VCaP (cell line): Measurements from ENCODE around the gene FBXO21.
A peak's percentile ranks its signal among the peaks of the same experiment; 100 is the strongest.

Source experiments
- H3K27ac ChIP-seq: fragments of 450-650 bp; 2 replicates; pipeline ENCODE4 v1.5.1; 2017
- TF ChIP-seq, protein P1 (sequence below): fragments of 450-650 bp; conservative IDR thresholded peaks from 2 replicates; pipeline ENCODE4 v1.5.1; 2017; ENCODE audit warnings: mild to moderate bottlenecking, moderate library complexity

Gene FBXO21

DNA sequence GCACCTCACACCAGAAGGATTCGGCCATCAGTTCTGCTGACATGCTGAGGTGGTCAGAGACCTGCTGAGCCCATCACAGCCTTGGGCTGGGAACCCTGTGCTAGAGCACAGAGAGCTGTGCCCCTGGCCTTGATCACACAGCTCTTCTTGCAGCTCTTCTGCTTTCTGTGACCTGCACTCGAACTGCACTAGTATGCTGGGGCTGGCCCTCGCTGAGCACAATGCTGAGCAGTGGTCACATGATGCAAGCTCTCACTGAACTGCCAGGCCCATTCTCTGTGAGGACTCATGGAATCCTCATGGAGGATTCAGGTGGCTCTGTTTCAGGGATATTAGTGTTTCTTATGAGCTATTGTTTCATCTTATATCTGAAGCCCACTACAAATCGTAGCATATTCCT, 22.5 kb downstream of the FBXO21 start:
- TF ChIP-seq, protein P1, sequence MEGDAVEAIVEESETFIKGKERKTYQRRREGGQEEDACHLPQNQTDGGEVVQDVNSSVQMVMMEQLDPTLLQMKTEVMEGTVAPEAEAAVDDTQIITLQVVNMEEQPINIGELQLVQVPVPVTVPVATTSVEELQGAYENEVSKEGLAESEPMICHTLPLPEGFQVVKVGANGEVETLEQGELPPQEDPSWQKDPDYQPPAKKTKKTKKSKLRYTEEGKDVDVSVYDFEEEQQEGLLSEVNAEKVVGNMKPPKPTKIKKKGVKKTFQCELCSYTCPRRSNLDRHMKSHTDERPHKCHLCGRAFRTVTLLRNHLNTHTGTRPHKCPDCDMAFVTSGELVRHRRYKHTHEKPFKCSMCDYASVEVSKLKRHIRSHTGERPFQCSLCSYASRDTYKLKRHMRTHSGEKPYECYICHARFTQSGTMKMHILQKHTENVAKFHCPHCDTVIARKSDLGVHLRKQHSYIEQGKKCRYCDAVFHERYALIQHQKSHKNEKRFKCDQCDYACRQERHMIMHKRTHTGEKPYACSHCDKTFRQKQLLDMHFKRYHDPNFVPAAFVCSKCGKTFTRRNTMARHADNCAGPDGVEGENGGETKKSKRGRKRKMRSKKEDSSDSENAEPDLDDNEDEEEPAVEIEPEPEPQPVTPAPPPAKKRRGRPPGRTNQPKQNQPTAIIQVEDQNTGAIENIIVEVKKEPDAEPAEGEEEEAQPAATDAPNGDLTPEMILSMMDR, result no peak
- H3K27ac ChIP-seq, result peak overlapping the region; percentile 77; the same call in 1 of the 2 replicates

DNA sequence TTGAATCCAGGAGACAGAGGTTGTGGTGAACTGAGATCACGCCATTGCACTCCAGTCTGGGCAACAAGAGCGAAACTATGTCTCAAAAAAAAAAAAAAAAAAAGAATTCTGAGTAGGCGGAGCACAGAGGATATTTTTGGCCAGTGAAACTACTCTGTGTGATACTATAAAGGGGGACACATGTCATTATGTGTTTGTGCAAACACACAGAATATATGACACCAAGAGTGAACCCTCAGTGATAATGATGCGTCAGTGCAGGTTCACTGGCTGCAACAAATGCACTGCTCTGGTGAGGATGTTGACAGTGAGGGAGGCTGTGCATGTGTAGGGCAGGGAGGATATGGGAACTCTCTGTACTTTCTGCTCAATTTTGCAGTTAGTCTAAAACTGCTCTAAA, 24.2 kb downstream of the FBXO21 start:
- H3K27ac ChIP-seq, result peak overlapping the region; percentile 77
- TF ChIP-seq, protein P1, result no peak

DNA sequence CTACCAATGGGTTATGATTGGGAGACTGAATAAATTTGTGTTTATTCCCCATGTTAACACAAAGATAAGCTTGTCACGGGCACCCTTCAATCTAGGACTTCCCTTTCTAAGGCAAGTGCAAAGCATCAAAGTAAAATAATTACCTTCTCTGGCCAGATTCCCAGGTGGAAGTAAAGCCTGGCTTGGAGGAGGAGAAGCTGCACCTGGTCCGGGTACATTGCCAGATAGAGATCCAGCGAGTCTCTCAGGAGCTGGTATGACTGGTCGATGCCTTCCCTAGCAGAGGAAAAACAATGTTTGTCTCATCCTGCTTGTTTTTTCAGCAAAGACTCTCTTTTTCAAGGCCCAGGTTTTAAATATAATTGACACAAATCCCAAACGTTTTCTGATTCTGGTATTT, 24.9 kb downstream of the FBXO21 start:
- TF ChIP-seq, protein P1, result no peak
- peak overlapping the region; percentile 77 for H3K27ac ChIP-seq

DNA sequence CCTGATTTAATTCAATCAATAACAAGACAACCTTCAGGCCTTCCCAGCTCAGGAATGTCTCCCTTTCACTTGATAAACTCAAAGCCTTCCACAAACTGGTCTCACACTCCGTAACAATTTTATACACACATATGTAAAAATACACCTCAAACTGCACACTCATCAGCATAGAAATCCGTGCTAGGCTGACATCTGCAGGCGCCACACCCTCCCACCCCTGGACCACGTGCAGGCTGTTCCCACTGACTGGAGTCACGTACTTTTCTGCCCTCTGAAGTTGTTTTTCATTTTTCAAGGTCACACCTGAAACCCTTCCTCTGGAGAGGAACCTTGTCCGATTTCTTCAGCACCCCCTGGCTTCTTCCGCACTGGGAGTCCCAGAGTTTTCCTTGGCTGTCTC, 27.6 kb downstream of the FBXO21 start:
- H3K27ac ChIP-seq, result no peak overlapping the region
- TF ChIP-seq, protein P1, result no peak

DNA sequence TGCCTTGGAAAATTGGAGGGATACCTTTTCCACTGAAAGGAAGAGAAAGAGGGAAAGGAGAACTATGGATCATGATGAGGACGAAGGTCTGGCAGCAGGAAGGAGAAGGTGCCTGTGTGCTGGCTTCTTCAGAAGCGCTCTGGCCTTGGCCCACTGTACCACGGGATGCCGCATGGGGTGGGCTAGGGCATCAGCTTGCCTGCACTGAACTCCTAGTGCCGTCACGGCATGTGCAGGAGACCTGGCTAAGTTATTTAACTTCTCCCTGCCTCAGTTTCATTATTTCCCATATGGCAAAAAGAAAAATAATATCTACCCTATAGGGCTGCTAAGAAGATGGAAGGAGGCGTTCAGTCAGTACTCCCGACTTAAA, 28.1 kb downstream of the FBXO21 start:
- no peak overlapping the region for H3K27ac ChIP-seq
- TF ChIP-seq, protein P1, result no peak

DNA sequence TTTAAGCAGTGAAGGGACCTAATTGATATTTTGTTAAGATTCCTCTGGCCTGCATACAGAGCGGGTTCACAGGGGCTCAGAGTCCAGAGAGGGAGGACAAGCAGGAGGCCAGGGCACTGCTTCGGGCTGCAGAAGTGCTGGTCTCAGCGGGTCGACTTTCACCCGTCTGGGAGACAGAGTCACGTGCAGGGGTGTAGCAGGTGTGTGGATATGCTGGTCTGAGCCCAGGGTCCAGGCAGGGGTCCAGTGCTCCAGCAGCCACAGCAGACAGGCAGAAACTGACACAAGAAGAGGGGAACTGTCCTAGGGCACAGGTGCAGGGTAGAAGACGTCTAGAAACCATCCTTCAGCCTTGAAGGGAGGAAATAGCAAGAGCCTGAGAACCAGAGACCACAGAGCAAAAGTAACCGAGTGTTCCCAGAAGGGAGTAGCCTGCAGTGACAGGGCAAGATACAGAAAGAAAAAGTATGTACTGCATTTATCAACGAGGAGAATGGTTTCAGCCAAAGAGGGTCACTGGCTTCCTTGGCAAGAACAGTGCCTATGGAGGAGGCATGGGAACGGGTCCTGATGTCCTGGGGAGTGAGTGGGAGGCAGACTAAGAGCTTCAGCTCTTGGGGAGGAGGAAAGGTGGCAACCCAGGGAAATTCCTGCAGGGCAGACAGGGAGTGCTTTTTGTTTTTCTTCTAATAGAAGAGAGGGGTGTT, 28.7 kb downstream of the FBXO21 start:
- H3K27ac ChIP-seq, result no peak overlapping the region
- TF ChIP-seq, protein P1, result no peak

DNA sequence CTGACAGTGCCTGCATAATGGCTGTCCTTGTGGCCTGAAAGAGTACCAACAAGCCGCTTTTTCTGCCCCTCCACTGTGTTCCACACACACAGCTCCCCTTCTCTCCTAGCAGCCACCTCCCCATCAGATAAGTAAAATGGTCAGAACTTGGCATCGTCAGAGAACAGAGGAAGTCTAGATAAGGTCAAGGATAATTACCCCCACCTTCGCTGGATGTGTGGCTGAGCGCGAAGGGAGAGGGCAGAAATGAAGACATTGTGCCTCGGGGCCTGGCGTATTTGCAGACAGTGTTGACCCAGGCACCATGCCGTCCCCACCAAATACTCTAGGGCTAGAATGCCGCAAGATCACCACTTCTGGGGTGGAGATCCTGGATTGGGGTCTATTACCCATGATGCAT, 30.6 kb downstream of the FBXO21 start:
- no peak overlapping the region for H3K27ac ChIP-seq

More for the DNA sequence above, 30.6 kb downstream of the FBXO21 start:
- TF ChIP-seq, protein P1, result no peak
